ENCODE results near the gene SLC7A11.

SLC7A11 gene

GRCh38 chr4:138275216-138275615 is 33.1 kb upstream of the SLC7A11 start:
- POLR2A ChIA-PET, result no interaction called here
- H3K4me3 ChIP-seq (ENCODE audit: low read depth, low read length), result no peak overlapping the region
- CTCF ChIA-PET, result no interaction called here
- TF ChIP-seq, protein P1, sequence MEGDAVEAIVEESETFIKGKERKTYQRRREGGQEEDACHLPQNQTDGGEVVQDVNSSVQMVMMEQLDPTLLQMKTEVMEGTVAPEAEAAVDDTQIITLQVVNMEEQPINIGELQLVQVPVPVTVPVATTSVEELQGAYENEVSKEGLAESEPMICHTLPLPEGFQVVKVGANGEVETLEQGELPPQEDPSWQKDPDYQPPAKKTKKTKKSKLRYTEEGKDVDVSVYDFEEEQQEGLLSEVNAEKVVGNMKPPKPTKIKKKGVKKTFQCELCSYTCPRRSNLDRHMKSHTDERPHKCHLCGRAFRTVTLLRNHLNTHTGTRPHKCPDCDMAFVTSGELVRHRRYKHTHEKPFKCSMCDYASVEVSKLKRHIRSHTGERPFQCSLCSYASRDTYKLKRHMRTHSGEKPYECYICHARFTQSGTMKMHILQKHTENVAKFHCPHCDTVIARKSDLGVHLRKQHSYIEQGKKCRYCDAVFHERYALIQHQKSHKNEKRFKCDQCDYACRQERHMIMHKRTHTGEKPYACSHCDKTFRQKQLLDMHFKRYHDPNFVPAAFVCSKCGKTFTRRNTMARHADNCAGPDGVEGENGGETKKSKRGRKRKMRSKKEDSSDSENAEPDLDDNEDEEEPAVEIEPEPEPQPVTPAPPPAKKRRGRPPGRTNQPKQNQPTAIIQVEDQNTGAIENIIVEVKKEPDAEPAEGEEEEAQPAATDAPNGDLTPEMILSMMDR (IDR thresholded peaks at IDR 0.05; ENCODE audit: insufficient read depth, low read length, missing control alignments), result no peak
- no peak for DNase-seq (ENCODE audit: low read depth, low spot score)

DNA sequence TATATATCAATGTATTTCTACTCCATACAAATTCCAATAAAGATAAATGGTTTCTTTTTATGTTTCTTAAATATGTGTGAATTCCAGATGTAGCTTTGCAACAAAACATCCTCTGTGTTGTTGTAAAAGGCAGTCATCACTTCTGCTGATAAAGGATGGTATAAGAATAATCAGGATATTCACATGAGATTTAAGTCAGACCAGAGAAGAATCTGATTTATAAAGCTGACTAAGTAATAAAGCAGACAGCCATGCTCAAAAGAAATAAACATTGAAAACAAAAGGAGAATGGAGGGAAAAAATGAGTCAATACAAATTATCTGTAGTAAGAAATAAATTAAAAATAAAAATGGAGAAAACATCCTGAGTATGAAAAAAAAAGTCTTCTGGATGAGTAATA is 27.0 kb upstream of the SLC7A11 start:
- ChIA-PET POLR2A (no interaction called here), CTCF (no interaction called here)
- DNase-seq (ENCODE audit: low read depth, low spot score), result no peak

GRCh38 chr4:138267835-138268234 is 25.7 kb upstream of the SLC7A11 start:
- TF ChIP-seq, protein P1 (IDR thresholded peaks at IDR 0.05; ENCODE audit: insufficient read depth, low read length, missing control alignments), result no peak
- POLR2A ChIA-PET, result no interaction called here
- H3K4me3 ChIP-seq (ENCODE audit: low read depth, low read length), result no peak overlapping the region
- CTCF ChIA-PET, result no interaction called here
- DNase-seq (ENCODE audit: low read depth, low spot score), result no peak

More for the DNA sequence above, 27.0 kb upstream of the SLC7A11 start:
- no peak overlapping the region for H3K4me3 ChIP-seq (ENCODE audit: low read depth, low read length)
- TF ChIP-seq, protein P1 (IDR thresholded peaks at IDR 0.05; ENCODE audit: insufficient read depth, low read length, missing control alignments), result no peak

DNA sequence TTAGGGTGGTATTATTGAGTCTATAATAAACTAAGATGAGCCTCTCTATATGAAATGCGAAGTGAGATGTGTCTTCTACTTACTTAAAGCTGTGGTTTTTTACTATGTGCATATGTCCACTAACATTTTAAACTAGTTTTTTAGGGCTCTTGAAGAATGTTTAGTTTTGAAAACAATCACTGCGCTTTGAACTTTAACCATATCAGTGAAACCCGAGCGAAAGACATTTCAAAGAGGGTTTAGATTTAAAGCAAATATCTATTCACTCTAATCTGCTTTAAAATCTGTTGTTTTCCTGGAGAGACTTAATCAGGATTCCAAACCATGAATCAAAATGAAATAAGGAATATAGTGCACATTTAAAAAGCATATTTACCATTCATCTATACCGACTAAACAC is 24.8 kb upstream of the SLC7A11 start:
- CTCF ChIA-PET, result no interaction called here
- TF ChIP-seq, protein P1 (IDR thresholded peaks at IDR 0.05; ENCODE audit: insufficient read depth, low read length, missing control alignments), result no peak
- POLR2A ChIA-PET, result no interaction called here
- DNase-seq (ENCODE audit: low read depth, low spot score), result no peak
- no peak overlapping the region for H3K4me3 ChIP-seq (ENCODE audit: low read depth, low read length)

GRCh38 chr4:138263247-138263816 is 21.2 kb upstream of the SLC7A11 start:
- TF ChIP-seq, protein P1 (IDR thresholded peaks at IDR 0.05; ENCODE audit: insufficient read depth, low read length, missing control alignments), result no peak
- DNase-seq (ENCODE audit: low read depth, low spot score), result no peak
- no peak overlapping the region for H3K4me3 ChIP-seq (ENCODE audit: low read depth, low read length)
- CTCF ChIA-PET, result no interaction called here
- POLR2A ChIA-PET, result no interaction called here

GRCh38 chr4:138262469-138262868 is 20.3 kb upstream of the SLC7A11 start:
- ChIA-PET POLR2A (no interaction called here), CTCF (no interaction called here)
- DNase-seq (ENCODE audit: low read depth, low spot score), result no peak
- TF ChIP-seq, protein P1 (IDR thresholded peaks at IDR 0.05; ENCODE audit: insufficient read depth, low read length, missing control alignments), result no peak
- no peak overlapping the region for H3K4me3 ChIP-seq (ENCODE audit: low read depth, low read length)

Measured in AG04449 (cell line).